ENCODE results near the gene GDPD3.

DNA sequence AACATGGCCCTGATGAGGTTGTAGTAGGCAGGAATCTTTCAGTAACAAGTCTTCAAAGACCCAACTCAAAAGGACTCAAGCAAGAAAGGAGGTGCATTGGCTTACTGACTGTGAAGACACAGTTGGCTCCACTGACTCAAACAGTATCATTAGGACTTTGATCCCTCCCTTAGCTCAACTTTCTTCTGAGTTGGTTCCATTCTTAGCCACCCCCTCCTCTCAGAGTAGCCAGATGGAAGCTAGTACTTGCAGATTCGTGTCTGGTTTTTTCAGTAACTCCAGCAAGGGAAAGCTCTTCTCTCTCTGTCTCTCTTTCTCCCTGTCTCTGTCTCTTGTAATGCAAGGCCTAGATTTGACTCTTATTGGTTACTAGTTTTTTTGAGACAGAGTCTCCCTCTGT is 14.7 kb upstream of the GDPD3 start:
- TF ChIP-seq, protein P1, sequence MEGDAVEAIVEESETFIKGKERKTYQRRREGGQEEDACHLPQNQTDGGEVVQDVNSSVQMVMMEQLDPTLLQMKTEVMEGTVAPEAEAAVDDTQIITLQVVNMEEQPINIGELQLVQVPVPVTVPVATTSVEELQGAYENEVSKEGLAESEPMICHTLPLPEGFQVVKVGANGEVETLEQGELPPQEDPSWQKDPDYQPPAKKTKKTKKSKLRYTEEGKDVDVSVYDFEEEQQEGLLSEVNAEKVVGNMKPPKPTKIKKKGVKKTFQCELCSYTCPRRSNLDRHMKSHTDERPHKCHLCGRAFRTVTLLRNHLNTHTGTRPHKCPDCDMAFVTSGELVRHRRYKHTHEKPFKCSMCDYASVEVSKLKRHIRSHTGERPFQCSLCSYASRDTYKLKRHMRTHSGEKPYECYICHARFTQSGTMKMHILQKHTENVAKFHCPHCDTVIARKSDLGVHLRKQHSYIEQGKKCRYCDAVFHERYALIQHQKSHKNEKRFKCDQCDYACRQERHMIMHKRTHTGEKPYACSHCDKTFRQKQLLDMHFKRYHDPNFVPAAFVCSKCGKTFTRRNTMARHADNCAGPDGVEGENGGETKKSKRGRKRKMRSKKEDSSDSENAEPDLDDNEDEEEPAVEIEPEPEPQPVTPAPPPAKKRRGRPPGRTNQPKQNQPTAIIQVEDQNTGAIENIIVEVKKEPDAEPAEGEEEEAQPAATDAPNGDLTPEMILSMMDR (IDR thresholded peaks at IDR 0.05; ENCODE audit: low read depth, low read length, missing input control): no peak
- no peak for TF ChIP-seq GABPA (IDR thresholded peaks at IDR 0.05 in 1 of 2, conservative IDR thresholded peaks at IDR 0.05 in 1 of 2)
- no peak for TF ChIP-seq HNF4G (IDR thresholded peaks at IDR 0.05)
- no peak for TF ChIP-seq RAD21 (IDR thresholded peaks at IDR 0.05)
- no peak for TF ChIP-seq TAF1 (conservative IDR thresholded peaks at IDR 0.05)
- TF ChIP-seq, protein P2, sequence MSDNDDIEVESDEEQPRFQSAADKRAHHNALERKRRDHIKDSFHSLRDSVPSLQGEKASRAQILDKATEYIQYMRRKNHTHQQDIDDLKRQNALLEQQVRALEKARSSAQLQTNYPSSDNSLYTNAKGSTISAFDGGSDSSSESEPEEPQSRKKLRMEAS (IDR thresholded peaks at IDR 0.05): no peak
